Neural cell (in vitro differentiated cells): Measurements from ENCODE around the gene GABRA4.
A peak's percentile ranks its signal among the peaks of the same experiment; 100 is the strongest.

ENCODE experiments used
- CTCF ChIP-seq: fragments of 450-650 bp; IDR thresholded peaks from 2 replicates; pipeline ENCODE4 v1.5.1; 2014; ENCODE audit warnings: antibody characterized with exemption, mild to moderate bottlenecking, moderate library complexity; ENCODE audit not compliant: poor library complexity, severe bottlenecking
- EZH2 ChIP-seq: fragments of 200-600, 300-800 bp; shearing (Covaris generic), sonication (generic); IDR thresholded peaks from 2 replicates; pipeline ENCODE4 v1.6.1; 2014; ENCODE audit warnings: antibody characterized with exemption, low read length, borderline replicate concordance, mild to moderate bottlenecking; ENCODE audit not compliant: insufficient read depth, poor library complexity, severe bottlenecking
- RAD21 ChIP-seq: fragments of 450-650 bp; conservative IDR thresholded peaks from 2 replicates; pipeline ENCODE4 v1.6.1; 2014; ENCODE audit warnings: antibody characterized with exemption, mild to moderate bottlenecking, moderate library complexity

- TF ChIP-seq RAD21, result peak; percentile 38
- no peak for TF ChIP-seq CTCF
- TF ChIP-seq EZH2, result peak; percentile 79
These were observed at the start of gene GABRA4 for GRCh38 chr4:46993075-46994006.
